ENCODE results near the gene ARRDC5.
"Not testable (repeated sequence)": the region's sequence is repeated elsewhere in the genome, so short reads cannot be mapped to it uniquely, and the experiment has no call there.

Gene ARRDC5

DNA sequence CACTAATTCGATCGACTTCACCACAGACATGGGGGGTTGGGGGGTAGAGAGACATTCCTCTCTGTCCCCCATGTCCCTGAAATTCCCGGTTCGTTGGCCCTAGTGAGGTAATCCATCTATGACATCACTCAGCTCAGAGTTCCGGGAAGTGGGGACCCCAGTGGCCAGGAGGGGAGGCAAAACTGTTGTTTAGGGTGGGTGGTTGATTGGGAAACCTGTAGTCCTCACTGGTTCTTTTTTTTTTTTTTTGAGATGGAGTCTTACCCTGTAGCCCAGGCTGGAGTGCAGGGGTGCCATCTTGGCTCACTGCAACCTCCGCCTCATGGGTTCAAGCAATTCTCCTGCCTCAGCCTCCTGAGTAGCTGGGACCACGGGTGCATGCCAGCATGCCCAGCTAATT lies at the start of gene ARRDC5:
ARRDC5 (minus strand) TSS at position 101 of the 400 bp plus-strand sequence; CDS start at position 30, 71 bp downstream.
- DNase-seq = no peak

DNA sequence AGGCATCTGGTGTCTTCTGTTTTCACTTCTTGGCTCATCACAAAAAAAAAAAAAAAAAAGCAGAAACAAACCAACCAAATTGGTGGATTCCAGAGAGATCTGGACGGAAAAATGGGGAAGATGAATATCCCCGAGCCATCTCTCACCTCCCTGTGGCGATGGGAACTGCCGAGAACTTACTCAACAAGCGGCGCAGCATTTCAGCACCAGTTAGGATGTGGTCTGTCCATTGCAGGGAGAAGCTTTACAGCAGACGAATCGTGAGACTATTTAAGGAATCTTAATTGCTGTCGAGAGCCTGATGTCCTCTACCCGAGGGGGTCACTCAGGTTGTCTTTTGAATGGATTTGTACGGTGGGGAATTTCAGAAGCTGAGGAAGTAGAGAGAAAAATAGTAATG lies 49.0 kb upstream of the ARRDC5 start:
- no peak for DNase-seq

DNA sequence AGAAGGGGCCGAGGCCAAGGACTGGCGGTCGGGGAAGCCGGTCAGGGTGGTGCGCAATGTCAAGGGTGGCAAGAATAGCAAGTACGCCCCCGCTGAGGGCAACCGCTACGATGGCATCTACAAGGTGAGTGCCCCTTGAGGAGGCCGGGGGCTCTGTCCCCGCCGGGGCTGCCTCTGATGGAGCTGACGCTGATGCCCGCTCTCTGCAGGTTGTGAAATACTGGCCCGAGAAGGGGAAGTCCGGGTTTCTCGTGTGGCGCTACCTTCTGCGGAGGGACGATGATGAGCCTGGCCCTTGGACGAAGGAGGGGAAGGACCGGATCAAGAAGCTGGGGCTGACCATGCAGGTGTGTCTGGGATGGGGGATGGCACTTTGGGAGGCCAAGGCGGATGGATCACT lies 48.0 kb upstream of the ARRDC5 start:
- DNase-seq = not testable (repeated sequence)

DNA sequence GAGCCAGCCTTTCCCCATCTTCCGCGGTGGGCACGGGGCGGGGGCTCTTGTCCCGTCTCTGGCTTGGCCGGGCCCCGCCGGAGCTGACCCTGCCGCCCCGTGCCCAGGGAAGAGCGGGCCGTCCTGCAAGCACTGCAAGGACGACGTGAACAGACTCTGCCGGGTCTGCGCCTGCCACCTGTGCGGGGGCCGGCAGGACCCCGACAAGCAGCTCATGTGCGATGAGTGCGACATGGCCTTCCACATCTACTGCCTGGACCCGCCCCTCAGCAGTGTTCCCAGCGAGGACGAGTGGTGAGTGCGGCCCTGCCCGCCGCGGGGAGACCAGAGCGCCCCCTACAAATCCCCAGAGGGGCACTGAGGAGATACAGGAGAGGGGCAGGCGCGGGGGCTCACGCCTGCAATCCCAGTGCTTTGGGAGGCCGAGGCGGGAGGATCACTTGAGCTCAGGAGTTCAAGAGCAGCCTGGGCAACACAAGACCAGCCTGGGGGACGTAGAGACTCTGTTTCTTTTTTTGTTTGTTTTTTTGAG lies 39.0 kb upstream of the ARRDC5 start:
- DNase-seq = not testable (repeated sequence)

DNA sequence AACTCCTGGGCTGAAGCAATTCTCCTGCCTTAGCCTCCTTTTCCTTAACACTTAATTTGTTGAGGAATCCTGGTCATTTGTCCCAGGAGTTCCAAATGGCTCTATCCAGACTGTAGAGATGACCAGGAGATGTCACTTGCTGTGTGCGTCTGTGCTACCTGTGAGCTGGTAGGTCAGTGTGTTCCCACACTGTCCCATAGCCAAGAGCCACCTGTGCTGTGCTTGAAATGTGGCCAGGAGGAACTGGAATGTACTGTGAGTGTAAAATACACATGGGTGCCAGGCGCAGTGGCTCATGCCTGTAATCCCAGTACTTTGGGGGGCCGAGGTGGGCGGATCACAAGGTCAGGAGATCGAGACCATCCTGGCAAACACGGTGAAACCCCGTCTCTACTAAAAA lies 36.8 kb upstream of the ARRDC5 start:
- no peak for DNase-seq

DNA sequence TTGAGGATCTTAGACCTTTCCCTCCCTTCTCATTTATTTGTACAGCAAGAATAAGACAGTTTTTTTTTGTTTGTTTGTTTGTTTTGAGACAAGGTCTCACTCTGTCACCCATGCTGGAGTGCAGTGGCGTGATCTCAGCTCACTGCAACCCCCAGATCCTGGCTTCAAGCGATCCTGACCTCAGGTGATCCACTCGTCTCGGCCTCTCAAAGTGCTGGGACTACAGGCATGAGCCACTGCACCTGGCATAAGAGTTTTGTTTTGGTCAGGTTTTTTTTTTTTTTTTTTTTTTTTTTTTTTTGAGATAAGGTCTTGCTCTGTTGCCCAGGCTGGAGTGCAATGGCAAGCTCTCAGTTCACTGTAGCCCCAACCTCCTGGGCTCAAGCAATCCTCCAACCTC lies 35.8 kb upstream of the ARRDC5 start:
- not testable (repeated sequence) for DNase-seq

DNA sequence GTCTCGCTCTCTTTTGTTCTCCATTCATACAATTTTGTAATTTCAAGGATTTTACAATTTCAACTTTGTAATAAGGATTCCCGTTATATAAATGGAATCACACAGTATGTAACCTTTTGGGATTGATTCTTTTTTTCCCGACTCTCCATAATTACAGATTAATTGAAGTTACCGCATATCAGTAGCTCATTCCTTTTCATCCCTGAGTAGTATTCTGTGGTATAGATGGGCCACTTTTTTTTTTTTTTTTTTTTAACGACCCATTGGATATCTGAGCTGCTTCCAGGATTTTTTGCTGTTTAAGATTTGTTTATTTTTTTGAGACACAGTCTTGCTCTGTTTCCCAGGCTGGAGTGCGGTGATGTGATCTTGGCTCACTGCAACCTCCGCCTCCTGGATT lies 34.4 kb upstream of the ARRDC5 start:
- DNase-seq = no peak

DNA sequence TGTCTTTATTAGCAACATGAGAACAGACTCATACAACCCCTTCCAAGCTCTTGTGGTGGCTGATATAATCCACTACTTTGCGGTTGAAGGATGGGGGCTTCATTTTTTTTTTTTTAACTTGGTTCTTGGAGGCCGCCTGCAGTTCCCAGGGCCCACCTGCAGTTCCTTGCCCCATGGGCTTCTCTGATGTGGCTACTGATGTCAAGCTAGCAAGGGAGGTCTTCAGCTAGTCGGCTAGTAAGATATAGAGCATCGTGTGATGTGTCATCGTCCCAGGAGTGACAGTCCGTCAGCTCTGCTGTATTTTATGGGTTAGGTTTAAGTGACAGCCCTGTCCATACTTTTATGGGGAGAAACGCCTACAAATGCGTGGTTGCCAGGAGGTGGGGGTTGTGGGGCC lies 32.7 kb upstream of the ARRDC5 start:
- DNase-seq = no peak

DNA sequence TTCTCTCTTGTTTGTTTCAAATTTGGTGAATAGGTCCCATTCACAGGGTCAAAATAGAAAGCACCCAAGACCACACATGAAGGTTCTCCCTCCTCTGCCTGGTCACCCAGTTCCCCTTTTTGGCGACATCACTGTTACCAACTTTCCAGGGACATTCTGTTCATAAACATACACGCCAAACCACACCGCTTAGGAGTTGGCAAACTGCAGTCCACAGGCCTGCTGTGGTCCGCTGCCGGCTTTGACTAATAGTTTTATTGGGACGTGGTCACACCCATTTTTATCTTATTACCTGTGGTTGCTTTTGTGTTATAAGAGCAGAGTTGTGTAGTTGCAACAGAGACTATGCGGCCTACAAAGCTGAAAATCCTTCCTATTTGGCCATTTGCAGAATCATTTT lies 30.8 kb upstream of the ARRDC5 start:
- DNase-seq = no peak

DNA sequence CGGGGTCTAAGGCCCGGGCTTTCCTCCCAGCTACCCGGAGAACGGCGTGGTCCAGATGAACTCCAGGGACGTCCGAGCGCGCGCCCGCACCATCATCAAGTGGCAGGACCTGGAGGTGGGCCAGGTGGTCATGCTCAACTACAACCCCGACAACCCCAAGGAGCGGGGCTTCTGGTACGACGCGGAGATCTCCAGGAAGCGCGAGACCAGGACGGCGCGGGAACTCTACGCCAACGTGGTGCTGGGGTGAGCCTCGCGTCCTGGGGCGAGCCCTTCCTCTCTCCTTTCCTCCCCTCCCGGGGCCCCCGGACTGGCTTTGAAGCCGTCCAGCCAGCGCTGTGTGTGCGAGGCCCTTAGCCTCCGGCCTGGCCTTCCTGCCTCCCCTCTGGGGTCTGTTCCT lies 30.0 kb upstream of the ARRDC5 start:
- DNase-seq = no peak

DNA sequence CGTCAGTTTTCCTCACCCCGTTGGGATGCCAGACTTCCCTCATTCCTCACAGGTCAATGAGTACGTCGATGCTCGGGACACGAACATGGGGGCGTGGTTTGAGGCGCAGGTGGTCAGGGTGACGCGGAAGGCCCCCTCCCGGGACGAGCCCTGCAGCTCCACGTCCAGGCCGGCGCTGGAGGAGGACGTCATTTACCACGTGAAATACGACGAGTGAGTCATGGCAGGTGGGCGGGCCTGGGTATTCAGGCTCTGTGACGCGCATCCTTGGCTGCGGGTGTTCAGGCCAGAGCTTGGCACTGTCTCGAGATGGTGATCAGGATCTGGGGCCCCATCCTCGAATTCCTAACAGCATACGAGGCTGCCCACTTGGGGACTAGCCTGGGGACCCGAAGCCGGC lies 28.0 kb upstream of the ARRDC5 start:
- no peak for DNase-seq

DNA sequence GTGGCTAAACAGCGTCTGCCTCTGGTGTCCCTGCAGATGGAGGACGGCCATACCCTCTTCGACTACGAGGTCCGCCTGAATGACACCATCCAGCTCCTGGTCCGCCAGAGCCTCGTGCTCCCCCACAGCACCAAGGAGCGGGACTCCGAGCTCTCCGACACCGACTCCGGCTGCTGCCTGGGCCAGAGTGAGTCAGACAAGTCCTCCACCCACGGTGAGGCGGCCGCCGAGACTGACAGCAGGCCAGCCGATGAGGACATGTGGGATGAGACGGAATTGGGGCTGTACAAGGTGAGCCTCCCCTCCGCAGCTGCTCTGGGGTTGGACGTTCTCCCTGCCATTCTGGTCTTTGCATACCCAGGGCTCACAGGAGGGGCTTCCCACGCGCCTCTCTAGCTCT lies 26.5 kb upstream of the ARRDC5 start:
- no peak for DNase-seq

DNA sequence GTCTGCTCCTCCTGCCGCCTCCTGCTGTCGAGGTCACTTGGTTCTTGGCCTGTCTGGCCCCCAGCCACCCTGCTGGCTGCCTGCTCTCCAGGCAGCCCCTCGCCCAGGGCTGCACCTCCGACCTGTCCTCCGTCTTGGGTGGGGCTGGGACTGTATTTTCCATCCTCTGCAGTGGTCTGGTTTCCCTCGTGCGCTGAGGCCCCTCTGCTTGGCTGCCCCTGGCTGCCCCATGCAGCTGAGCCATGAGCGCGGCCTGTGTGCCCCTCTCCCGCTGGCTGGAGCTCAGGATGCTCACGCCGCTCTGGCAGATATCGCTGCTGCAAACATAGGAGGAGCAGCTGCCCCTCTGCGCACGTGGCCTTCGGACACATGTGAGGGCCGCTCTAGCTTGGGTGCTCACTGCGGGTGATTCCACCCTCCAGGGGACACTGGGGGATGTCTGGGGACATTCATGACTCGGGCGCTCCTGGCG lies 20.6 kb upstream of the ARRDC5 start:
- DNase-seq = no peak

DNA sequence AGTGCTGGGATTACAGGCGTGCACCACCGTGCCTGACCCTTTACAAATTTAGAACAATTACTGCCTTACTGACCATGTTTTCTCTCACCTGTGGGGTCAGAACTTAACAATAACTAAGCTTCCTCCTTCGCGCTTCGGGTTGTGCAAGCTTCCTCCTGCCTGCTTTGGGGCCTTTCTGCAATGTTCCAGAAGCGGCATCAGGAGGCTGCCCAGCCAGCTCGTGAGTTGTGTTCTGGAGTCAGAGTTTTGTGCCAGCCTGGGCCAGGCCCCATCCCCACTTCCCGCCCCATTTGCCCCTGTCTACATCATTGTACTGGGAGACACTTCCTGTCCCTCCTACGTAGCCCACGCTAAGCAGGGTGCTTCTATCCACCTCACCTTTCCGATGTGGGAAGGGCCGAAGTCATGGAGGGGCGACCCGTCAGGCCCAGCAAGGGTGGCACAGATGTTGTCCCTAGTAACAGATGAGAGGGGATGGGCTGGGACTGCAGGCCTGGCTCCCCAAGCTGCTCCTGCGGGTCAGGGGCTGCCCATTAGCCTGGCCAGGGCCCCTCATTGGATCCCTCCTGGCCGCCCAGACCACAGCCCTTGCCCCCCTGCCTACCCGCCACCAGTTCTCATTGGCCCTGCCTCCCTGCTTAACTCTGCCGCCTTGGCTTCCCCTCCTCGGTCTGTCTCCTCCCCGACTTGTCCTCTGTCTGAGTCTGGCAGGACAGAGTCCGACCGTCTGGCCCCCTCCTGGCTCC lies 20.0 kb upstream of the ARRDC5 start:
- no peak for DNase-seq

DNA sequence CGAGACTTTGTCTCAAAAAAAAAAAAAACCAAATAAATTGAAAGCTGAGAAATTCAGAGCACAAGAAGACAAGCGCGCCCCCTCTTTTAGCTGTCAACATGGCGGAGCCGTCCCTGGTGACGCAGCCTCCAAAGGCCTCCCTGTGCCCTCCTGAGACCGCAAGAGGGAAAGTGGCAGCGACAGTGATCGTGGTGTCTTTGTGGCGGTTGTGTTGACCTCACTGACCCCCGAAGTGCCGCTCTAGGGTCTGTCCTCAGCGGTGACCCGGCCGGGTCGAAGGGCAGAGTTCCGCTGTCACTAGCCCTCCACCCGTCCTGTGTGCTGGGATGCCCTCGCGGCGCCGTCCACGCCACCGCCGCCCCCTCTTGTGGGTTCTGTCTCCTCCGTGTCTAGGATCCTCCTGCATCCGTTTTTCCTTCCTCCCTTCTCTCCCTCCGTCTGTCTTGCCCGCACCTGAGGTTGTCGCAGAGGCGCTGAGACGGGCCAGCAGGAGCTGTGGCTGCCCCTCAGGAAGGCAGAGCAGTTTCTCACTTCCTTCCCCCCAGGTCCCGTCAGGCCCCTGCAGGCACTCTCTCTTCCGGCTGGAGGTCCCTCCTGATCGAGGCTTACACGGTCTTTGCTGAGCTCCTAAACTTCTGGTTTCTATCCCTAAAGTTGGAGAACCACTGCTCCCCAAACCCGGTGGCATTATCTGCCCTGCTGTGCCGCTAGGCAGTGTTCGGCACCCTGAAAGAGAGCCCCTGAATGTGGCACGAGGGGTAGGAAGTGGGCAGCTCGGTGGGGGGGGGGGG lies 13.8 kb upstream of the ARRDC5 start:
- DNase-seq = peak; percentile 74

DNA sequence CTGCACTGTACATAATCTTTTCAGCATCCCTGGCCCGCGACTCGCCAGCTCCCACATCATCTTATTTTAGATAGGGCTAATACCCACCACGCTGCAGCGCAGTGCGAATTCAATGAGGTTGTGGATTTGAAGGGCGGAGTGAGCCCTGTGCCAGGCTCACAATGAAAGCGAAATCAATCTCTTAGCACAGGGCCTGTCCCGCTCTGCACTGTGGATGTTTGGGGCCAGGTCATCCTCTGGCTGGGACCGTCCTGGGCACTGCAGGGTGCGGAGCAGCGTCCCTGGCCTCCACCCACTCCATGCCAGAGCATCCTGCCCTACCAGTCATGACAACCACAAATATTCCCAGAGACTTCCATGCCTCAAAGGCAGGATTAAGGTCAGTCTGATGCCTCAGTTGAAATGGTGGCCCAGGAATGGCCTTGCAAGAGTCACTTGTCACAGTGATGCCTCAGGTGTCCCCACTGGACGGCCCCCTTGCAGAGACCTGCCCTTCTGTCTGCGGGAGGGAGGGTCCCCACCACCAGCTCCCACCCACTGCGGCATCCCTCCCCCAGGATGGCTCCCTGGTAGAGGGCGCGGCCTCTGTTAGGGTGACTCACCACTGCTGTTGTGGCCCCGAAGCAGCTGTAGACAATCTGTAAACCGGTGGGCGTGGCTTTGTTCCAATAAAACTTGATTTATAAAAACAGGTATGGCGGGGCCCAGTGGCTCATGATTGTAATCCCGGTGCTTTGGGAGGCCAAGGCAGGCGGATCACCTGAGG lies 12.2 kb upstream of the ARRDC5 start:
- peak; percentile 85 for DNase-seq

DNA sequence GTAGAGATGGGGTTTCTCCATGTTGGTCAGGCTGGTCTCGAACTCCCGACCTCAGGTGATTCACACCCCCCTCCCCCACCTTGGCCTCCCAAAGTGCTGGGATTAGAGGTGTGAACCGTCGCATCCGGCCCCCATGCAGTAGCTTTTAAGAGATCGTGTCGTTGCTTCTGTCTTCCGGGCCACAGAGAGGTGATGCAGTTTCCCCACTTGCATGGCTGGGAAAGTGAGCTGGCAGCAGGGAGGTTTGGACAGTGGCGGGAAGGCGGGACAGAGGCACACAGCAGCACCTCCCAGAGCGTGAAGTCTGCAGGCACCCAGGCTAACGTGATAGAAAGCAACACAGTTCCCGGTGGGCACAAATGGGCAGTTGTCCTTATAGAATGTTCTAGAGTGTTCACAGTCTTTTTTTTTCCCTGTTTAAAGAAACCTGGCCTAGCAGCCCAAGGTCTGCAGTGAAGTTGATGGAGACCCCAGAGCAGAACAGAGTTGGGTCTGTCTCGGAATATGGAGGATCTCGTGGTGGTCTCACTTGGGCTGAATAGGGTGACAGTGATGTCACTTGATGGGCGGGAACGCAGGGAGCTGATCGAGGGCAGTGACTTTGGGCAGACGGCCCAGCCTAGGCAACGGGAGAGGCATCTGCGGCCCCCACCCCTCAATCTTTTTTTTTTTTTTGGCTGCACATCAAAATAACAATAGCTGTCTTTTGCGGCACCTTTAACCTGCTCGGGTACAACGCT lies 11.5 kb upstream of the ARRDC5 start:
- peak; percentile 66 for DNase-seq

DNA sequence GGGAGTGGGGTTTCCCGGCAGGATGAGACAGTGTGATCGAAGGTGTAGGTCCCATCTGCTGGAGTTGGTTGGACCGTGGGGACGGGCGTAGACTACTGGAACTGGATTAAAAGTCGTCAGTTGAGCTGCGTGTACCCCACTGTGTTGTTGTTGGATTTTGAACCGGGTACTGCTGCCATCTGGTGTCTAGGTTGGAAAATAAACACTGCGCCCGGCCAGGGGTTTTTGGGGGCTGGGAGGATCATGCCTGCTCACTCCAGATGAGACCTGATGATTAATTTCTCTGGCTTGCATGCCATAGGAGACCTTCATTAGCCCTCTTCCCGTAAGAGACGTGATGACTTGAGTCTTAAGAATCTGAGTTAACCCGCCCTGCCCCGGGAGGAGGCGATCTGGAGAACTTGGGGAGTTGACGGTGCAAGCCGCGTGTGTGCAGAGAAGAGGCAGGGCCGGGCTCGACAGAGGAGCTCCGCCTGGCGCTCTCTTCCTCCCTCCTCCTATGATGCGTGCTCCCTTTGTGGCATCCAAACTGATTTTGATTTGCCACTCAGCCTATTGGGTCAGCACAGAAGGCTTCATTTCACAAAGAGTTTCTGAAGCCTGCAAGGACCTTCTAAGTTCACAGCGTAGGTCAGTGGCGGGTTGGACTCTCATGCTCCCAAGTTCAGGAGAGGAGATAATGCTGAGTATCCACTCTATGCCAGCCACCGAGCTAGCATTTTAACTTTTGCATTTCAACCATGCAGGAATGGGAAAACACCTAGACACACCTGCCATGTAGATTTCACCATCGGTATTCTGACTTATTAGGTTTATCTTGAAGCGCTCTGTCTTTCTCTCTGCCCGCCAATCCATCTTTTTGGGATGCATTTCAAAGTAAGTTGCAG lies 9.3 kb upstream of the ARRDC5 start:
- DNase-seq = peak; percentile 88

DNA sequence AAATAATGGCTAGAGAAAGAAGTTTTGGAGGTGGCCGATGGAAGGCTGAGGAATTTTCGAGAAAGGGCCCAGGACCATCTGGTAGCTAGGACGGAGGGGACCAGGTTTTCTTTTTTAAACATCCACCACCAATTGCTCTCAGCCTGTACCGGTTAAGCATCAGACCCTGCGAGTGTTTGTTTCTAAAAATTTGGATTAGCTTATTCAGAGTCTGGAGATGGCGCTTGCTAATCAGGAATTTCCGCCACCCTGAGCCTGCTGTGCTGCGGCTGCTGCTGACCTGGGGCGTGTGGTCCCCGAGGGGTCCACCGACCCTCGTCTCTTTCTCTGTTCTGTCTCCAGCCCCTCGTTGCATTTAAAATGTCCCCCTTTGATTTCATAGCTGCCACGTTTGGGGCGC lies 8.6 kb upstream of the ARRDC5 start:
- DNase-seq = no peak

DNA sequence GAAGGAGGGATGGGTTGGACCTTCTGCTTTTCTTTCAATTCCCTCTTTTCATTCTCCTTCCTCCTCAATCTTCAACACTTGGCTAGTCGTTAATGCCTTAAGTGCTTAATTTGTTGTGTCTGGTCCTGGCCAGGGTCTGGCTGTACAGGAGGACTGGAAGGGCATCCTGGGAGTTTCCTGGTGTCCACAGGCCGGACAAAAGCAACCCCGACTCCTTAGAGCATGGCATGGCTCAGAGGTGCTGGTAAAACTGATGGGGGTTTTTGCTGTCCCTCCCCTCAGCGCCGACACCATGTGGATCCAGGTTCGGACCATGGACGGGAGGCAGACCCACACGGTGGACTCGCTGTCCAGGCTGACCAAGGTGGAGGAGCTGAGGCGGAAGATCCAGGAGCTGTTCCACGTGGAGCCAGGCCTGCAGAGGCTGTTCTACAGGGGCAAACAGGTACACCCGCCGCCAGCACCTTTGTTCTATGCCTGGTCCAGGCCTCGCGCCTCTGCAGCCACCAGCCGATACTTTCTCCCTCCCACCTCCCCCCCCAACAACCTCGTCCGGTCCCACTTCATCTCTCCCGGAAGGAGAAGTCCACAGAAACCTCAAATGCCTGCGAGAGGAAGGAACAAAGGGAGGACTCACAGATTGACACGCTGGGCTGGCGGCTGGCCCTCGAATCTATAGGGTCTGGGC lies 8.0 kb upstream of the ARRDC5 start:
- no peak for DNase-seq
